SJCRH30 (cell line): ENCODE measurements around the gene ATP6V1G3. TPM values are rescaled to one million over a fixed set of nuclear protein-coding genes. Genes with fewer than 3 reads are reported as not detected.
"Not testable (repeated sequence)": the region's sequence is repeated elsewhere in the genome, so short reads cannot be mapped to it uniquely, and the experiment has no call there.

Experiments
- DNase-seq, 2 experiments: peaks; one replicate each; pipeline ENCODE4 v3.0.0-alpha.2; 2015 to 2020
- H3K27ac ChIP-seq: fragments of 250-450 bp; sonication (Bioruptor Pico); 2 replicates; pipeline ENCODE4 v1.5.1; 2020; ENCODE audit warnings: mild to moderate bottlenecking, moderate library complexity
- H3K27me3 ChIP-seq: fragments of 250-450 bp; sonication (Bioruptor Pico); 2 replicates; pipeline ENCODE4 v1.5.1; 2020; ENCODE audit warnings: mild to moderate bottlenecking, moderate library complexity
- H3K36me3 ChIP-seq: fragments of 250-450 bp; sonication (Bioruptor Pico); 2 replicates; pipeline ENCODE4 v1.5.1; 2020; ENCODE audit warnings: mild to moderate bottlenecking, moderate library complexity
- H3K4me1 ChIP-seq: fragments of 250-450 bp; sonication (Bioruptor Pico); 2 replicates; pipeline ENCODE4 v1.5.1; 2020; ENCODE audit warnings: mild to moderate bottlenecking, moderate library complexity
- H3K4me3 ChIP-seq: fragments of 250-450 bp; sonication (Bioruptor Pico); 2 replicates; pipeline ENCODE4 v1.5.1; 2020; ENCODE audit warnings: mild to moderate bottlenecking, moderate library complexity
- H3K9me3 ChIP-seq: fragments of 250-450 bp; sonication (Bioruptor Pico); replicated peaks from 2 replicates; pipeline ENCODE4 v1.5.1; 2020; ENCODE audit warnings: mild to moderate bottlenecking, moderate library complexity
- total RNA-seq: library from RNA; depleted of rRNA; stranded (reverse); fragments of >200 nt; shearing (Covaris generic); gene quantifications from 2 replicates; pipeline ENCODE4 v1.2.3, GENCODE V29; 2014; rRNA removed

The ATP6V1G3 gene, protein sequence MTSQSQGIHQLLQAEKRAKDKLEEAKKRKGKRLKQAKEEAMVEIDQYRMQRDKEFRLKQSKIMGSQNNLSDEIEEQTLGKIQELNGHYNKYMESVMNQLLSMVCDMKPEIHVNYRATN
- total RNA-seq, result not detected in 2 replicates

DNA sequence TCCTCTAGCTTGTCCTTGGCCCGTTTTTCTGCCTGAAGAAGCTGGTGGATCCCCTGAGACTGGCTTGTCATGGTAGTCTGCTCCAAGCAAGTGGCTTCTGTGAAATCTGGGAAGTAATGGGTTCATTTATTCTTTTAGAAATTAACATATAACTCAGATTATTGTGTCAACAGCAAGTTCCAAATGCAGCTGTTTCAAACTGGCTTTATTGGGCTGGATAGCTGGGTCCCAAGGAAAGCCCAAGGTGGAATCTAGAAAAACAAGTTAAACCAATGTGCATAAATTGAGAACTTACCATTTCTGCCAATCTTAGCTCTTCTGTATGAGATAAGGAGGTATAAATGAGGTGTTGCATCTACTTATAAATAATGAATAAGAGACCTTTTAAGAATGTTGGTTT, at the start of gene ATP6V1G3:
Gene ATP6V1G3 (minus strand): TSS at position 101 of the 400 bp plus-strand sequence. CDS start 30 bp downstream, at position 71.
- H3K4me1 ChIP-seq, result no peaks in the 10 kb centered on the region
- H3K4me3 ChIP-seq, result no peak within 1 kb of the TSS
- H3K36me3 ChIP-seq, result no peaks in the 10 kb centered on the region
- H3K27ac ChIP-seq, result no peak within 1 kb of the TSS
- H3K9me3 ChIP-seq, result no peaks in the 10 kb centered on the region
- DNase-seq, result no peak
- H3K27me3 ChIP-seq, result no peaks in the 10 kb centered on the region

DNA sequence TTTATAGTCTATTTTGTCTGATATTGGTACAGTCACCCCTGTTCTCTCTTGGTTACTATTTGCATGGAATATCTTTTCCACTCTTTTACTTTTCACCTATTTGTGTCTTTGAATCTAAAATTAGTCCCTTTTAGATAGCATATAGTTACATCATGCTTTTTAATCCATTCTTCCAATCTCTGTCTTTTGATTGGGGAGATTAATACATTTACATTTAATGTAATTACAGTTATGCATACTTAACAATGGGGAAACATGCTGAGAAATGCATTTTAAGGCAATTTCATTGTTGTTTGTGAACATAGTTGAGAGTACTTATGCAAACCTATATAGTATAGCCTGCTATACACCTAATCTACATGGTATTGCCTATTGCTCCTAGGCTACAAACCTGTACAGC, 48.4 kb upstream of the ATP6V1G3 start:
- DNase-seq, result no peak
- no peak overlapping the region for H3K27ac ChIP-seq
- H3K4me3 ChIP-seq, result no peak overlapping the region

DNA sequence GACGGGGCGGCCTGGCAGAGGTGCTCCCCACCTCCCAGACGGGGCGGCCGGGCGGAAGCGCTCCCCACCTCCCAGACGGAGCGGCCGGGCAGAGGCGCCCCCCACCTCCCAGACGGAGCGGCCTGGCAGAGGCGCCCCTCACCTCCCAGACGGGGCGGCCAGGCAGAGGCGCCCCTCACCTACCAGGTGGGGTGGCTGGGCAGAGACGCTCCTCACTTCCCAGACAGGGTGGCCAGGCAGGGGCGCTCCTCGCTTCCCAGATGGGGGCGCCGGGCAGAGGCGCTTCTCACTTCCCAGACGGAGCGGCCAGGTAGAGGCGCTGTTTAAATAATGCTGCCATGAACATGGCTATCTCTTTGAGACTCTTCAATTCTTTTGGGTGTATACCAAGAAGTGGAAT, 43.7 kb upstream of the ATP6V1G3 start:
- H3K4me1 ChIP-seq, result no peaks in the 10 kb centered on the region
- H3K36me3 ChIP-seq, result no peaks in the 10 kb centered on the region
- DNase-seq, result no peak
- no peaks in the 10 kb centered on the region for H3K27me3 ChIP-seq
- no peaks in the 10 kb centered on the region for H3K9me3 ChIP-seq
- no peak overlapping the region for H3K27ac ChIP-seq
- no peak overlapping the region for H3K4me3 ChIP-seq

More for the DNA sequence above, 48.4 kb upstream of the ATP6V1G3 start:
- Histone ChIP-seq H3K27me3 (no peaks in the 10 kb centered on the region), H3K9me3 (no peaks in the 10 kb centered on the region), H3K36me3 (no peaks in the 10 kb centered on the region), H3K4me1 (no peaks in the 10 kb centered on the region)

DNA sequence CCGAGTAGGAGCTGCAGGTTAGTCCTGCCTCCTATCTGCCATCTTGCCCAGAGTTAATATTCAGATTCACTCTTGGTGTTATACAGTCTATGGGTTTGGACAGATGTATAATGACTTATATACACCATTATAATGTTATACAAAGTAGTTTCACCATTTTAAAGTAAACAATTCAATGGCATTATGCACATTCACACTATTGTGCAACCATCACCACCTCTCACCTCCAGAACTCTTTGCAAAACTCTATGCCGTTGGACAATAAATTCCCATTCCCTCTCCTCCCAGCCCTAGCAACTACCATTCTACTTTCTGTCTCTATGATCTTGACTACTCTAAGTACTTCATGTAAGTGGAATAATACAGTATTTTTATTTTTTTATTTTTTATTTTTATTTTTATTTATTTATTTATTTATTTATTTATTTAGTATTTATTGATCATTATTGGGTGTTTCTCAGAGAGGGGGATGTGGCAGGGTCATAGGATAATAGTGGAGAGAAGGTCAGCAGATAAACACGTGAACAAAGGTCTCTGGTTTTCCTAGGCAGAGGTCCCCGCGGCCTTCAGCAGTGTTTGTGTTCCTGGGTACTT, 42.8 kb upstream of the ATP6V1G3 start:
- not testable (repeated sequence) for H3K27me3 ChIP-seq, H3K36me3 ChIP-seq, H3K9me3 ChIP-seq, DNase-seq, H3K4me3 ChIP-seq, H3K4me1 ChIP-seq, H3K27ac ChIP-seq

DNA sequence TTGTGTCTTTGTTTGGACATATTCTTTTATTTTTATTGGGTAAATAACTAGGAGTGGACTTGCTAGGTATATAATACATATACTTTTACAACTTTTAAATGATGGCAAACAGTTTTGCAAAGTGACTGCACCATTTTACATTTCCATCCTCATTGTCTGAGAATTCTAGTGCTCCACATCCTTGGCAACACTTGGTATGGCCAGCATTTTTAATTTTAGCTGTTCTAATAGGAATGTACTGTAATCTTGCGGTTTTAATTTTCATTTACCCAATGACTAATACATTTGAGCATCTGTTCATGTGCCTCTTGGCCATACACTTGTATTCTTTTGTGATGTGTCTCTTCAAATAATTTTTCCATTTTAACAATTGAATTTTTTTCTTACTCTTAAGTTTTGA, 37.0 kb upstream of the ATP6V1G3 start:
- Histone ChIP-seq H3K4me1 (no peaks in the 10 kb centered on the region), H3K9me3 (no peaks in the 10 kb centered on the region), H3K4me3 (no peak overlapping the region), H3K36me3 (no peaks in the 10 kb centered on the region), H3K27me3 (no peaks in the 10 kb centered on the region), H3K27ac (no peak overlapping the region)
- DNase-seq, result peak in 1 of 2 experiments; percentile 12

DNA sequence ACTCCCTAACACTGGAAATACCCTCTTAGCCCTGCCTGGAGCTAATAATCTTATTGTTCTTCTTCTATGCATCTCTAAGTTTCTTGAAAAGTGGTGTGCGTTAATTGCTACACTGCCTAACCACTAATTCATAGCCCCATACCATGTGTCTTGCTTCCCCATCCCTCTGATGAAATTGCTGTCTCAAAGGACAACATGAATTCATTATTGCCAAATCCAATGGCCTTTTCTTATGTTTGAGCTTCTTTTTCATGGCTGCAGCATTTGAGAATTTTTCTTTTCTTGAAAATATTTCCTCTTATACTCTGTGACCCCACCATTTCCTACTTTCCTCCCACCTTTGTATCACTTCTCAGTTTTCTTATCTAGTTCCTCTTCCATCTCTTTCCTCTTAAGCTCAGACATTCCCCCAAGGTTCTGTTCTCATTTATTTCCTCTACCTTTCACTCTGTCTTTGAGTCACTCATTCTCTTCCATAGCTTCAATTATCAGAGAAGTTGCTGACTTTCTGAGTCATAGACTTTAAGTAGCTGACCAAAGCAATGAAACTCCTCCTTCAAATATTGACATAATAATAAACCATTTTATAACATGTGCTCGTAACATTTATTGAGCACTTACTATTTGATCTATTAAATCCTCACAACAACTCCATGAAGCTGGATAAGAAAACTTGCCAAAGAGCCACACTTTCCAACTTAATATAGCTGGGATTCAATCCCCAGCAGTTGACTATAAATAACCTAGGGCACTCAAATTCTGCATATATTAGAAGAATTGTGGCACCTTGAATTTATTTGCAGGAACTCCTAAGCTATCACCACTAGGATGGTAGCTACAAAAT, 35.5 kb upstream of the ATP6V1G3 start:
- H3K4me1 ChIP-seq, result no peaks in the 10 kb centered on the region
- no peaks in the 10 kb centered on the region for H3K27me3 ChIP-seq
- no peak overlapping the region for H3K4me3 ChIP-seq
- DNase-seq, result no peak
- no peaks in the 10 kb centered on the region for H3K36me3 ChIP-seq
- H3K9me3 ChIP-seq, result no peaks in the 10 kb centered on the region
- H3K27ac ChIP-seq, result no peak overlapping the region

DNA sequence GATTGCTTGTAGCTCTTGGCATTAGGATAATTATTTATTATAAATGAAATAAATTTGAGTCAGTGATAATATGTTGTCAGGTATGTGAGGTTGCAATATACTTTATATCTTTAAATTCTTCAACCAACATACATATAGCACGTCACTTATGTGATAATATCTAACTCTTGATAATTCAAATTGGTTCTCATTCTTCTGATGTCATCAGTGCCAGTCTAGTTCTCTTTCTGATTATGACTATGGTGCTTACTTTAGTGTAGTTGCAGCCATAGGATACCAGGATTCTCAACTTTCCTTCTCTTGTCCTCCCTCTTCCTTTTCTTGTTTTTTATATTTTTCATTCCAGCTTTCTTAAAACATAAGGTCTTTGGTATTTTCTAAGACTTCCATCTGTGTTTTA, 34.8 kb upstream of the ATP6V1G3 start:
- Histone ChIP-seq H3K4me3 (no peak overlapping the region), H3K9me3 (no peaks in the 10 kb centered on the region), H3K36me3 (no peaks in the 10 kb centered on the region), H3K27me3 (no peaks in the 10 kb centered on the region), H3K27ac (no peak overlapping the region), H3K4me1 (no peaks in the 10 kb centered on the region)
- DNase-seq, result no peak

DNA sequence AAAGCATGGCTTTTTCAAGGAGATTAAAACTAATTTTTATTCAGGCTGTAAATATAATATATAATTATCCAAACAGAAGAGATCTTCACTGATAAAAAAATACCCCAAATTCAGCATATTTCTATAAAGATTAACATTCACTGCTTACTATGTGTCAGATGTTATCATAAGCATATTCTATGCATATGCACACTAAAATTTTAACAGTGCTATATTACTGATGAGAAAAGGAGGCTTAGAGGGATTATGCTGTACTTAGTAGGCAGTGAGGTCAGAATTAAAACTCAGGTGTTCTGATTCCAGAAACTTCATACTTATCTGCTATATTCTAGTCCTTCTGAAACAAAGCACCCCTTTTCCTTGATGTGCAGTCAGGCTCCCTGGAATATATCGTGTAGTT, 33.8 kb upstream of the ATP6V1G3 start:
- no peak overlapping the region for H3K27ac ChIP-seq
- no peaks in the 10 kb centered on the region for H3K9me3 ChIP-seq
- no peak overlapping the region for H3K4me3 ChIP-seq
- no peaks in the 10 kb centered on the region for H3K4me1 ChIP-seq
- no peak for DNase-seq
- no peaks in the 10 kb centered on the region for H3K27me3 ChIP-seq
- no peaks in the 10 kb centered on the region for H3K36me3 ChIP-seq

DNA sequence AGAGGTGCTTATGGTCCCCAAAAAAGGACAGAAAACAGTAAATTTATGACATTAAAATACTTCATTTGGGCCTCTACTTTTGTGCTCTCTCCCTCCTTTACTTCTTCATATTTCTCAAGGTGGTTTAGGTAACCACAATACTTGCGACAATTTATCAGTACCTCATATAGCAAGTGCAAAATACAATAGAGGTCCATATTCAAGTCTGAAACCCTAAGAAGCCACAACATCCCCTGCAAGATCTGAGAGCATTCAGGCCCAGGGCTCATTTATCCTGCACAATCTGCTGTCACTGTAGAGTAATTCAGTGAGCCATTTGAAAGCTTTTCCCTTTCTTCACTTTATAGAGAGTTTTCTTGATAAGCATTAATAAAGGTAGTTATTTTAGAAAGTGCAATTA, 24.2 kb upstream of the ATP6V1G3 start:
- H3K9me3 ChIP-seq, result no peaks in the 10 kb centered on the region
- H3K27ac ChIP-seq, result no peak overlapping the region
- H3K4me1 ChIP-seq, result no peaks in the 10 kb centered on the region
- H3K36me3 ChIP-seq, result no peaks in the 10 kb centered on the region
- no peaks in the 10 kb centered on the region for H3K27me3 ChIP-seq
- no peak overlapping the region for H3K4me3 ChIP-seq
- DNase-seq, result no peak

DNA sequence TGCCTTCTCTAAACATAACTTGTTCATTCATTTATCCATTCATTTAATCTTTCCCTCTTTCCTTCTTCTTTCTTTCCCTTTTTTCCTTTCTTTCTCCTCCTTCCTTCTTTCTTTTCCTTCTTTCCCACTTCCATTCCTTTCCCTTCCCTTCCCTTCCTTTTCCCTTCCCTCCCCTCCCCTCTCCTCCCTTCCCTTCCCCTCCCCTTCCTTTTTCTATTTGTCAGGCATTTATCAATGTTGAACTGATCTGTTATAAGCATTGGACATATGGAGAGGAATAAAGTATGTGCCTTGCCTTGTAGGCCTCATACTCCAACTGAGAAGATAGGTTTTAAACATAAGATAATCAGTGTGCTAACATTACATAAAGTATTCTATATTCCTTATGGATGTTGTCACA, 23.7 kb upstream of the ATP6V1G3 start:
- Histone ChIP-seq H3K27me3 (no peaks in the 10 kb centered on the region), H3K27ac (no peak overlapping the region), H3K36me3 (no peaks in the 10 kb centered on the region), H3K9me3 (no peaks in the 10 kb centered on the region), H3K4me3 (no peak overlapping the region), H3K4me1 (no peaks in the 10 kb centered on the region)
- no peak for DNase-seq

DNA sequence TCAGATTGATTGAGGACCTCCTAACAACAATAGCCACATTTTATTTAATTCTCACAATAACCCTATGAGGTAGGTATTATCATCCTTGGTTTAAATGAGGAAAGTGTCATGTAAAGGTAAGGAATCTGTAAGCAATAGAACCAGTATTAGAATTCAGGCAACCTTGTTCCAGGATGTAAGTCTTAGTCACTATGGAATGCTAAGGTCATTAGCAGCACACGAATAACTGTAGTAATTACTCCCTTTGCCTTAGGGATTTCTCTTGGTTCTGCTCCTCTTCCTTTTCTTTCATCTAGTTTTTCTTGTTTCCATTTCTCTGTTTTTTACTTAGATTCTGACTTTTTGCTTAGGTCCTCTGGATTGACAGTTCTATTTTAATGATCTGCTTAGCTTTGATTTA, 23.1 kb upstream of the ATP6V1G3 start:
- Histone ChIP-seq H3K36me3 (no peaks in the 10 kb centered on the region), H3K4me1 (no peaks in the 10 kb centered on the region), H3K27ac (no peak overlapping the region), H3K27me3 (no peaks in the 10 kb centered on the region), H3K9me3 (no peaks in the 10 kb centered on the region), H3K4me3 (no peak overlapping the region)
- no peak for DNase-seq

DNA sequence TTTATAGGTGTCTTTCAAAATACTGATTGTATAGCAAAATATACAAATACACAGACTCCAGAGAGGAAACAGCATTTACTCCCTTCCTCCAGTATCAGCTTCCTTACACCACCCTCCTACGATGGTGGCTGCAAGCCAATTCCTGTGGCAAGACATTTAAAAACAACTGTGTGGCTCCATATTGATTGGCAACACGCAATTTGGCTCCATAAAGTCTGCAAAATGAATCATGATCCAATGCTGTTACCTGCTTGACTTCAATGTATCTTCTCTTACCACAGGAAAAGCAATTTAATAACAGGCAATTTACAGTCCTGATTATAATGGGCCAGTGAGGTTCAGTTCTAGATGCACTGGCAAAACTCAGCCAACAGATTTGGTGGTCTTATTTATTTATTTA, 19.7 kb upstream of the ATP6V1G3 start:
- H3K4me1 ChIP-seq, result no peaks in the 10 kb centered on the region
- H3K36me3 ChIP-seq, result no peaks in the 10 kb centered on the region
- no peak overlapping the region for H3K27ac ChIP-seq
- peak in 1 of 2 experiments; percentile 18 for DNase-seq
- H3K27me3 ChIP-seq, result no peaks in the 10 kb centered on the region
- H3K9me3 ChIP-seq, result no peaks in the 10 kb centered on the region
- no peak overlapping the region for H3K4me3 ChIP-seq

DNA sequence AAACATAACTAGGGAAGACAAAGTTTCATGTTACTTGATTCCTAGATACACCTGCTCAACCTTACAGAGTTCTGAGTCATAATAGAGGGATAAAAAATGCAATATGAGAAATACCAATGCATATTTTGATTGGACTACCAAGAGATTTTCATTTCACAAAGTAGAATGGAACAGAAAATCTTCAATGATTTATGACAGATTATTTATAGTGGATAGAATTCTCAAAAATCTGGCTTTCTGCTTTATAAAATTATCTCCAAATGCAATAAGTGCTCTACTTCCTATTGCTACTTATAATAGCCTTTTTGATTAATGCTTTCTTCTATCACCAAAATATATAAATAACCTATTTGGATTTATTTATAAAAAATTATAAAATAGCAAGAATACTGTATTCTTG, 18.9 kb upstream of the ATP6V1G3 start:
- H3K27ac ChIP-seq, result no peak overlapping the region
- H3K4me1 ChIP-seq, result no peaks in the 10 kb centered on the region
- H3K36me3 ChIP-seq, result no peaks in the 10 kb centered on the region
- no peaks in the 10 kb centered on the region for H3K27me3 ChIP-seq
- DNase-seq, result no peak
- H3K9me3 ChIP-seq, result no peaks in the 10 kb centered on the region
- H3K4me3 ChIP-seq, result no peak overlapping the region

DNA sequence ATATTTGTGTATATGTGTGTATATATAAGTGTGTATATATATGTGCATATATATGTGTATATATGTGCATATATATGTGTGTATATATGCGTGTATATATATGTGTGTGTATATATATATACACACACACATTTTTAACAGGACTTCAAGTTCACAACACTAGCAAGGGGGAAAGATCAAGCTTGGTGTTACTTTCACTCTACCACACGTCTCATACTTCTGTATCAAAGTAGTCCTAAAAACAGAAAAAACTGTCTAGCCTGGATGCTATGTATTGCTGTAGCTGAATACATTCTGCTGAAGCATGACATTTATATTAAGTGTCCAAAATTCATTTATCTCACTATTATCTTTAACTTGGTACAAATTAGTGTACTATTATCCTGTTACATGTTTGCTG, 17.9 kb upstream of the ATP6V1G3 start:
- Histone ChIP-seq H3K4me3 (no peak overlapping the region), H3K27ac (no peak overlapping the region), H3K9me3 (no peaks in the 10 kb centered on the region), H3K27me3 (no peaks in the 10 kb centered on the region), H3K4me1 (no peaks in the 10 kb centered on the region), H3K36me3 (no peaks in the 10 kb centered on the region)
- no peak for DNase-seq

DNA sequence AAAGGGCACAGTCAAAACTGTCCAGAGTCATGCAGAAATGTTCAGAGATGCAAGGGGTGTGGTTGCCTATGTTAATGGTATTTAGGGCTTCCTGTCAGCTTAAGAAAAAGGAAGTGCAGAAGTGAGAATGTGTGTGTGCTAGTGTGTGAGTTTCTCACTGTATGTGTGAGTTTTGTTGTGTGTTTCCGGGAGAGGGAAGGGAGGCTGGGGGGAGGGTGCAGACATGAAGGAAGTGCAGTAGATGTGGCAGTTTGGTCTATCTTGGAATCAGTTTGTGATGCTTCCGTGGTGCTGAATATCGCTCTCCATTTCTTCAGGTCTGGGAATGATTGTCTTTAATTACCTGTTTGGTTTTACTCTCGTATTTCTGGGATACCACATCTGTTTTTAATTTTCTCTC, 16.5 kb upstream of the ATP6V1G3 start:
- Histone ChIP-seq H3K27ac (no peak overlapping the region), H3K4me1 (no peaks in the 10 kb centered on the region), H3K36me3 (no peaks in the 10 kb centered on the region), H3K9me3 (no peaks in the 10 kb centered on the region), H3K4me3 (no peak overlapping the region), H3K27me3 (no peaks in the 10 kb centered on the region)
- no peak for DNase-seq
